PC-3 (cell line): ENCODE measurements around the gene ASAP3. TPM values are rescaled to one million over a fixed set of nuclear protein-coding genes. Genes with fewer than 3 reads are reported as not detected.

Experiments used
- ATAC-seq: fragments of 200-7000 bp; cut with Tn5 transposase; 2 replicates; pipeline ENCODE4 v1.9.1; 2020; ENCODE audit warnings: mild to moderate bottlenecking, moderate library complexity
- BruUV-seq: library from RNA; stranded (reverse); fragments of 400-500 nt; replicated peaks from 2 replicates; lab custom pipeline; 2021; lab: Mats Ljungman, UMichigan
- CTCF ChIA-PET: fragments of 300-600 bp; sonication (Branson Sonifier 250); formaldehyde crosslinking; loops from one replicate; lab custom pipeline; 2022; ENCODE audit warnings: antibody characterized with exemption; lab: Charles Lee
- POLR2A ChIA-PET: fragments of 300-600 bp; sonication (Branson Sonifier 250); formaldehyde crosslinking; loops from one replicate; lab custom pipeline; 2022; ENCODE audit warnings: antibody characterized with exemption; ENCODE audit not compliant: unreplicated experiment; lab: Charles Lee
- DNase-seq: peaks from one replicate; pipeline ENCODE4 v3.0.0-alpha.2; 2015
- H2AFZ ChIP-seq: fragments of 300-600 bp; sonication (generic); 2 replicates; pipeline ENCODE4 v1.6.0; 2016; ENCODE audit warnings: antibody characterized with exemption, low read length
- H3F3A ChIP-seq: fragments of 300-600 bp; sonication (generic); one replicate; pipeline ENCODE4 v1.6.0; 2017; ENCODE audit warnings: antibody characterized with exemption, low read length, control low read depth, mild to moderate bottlenecking; ENCODE audit not compliant: unreplicated experiment
- H3K27ac ChIP-seq: fragments of 300-600 bp; sonication (generic); 2 replicates; pipeline ENCODE4 v1.5.1; 2016; ENCODE audit warnings: mild to moderate bottlenecking, low read length
- H3K27me3 ChIP-seq: fragments of 300-600 bp; sonication (generic); 2 replicates; pipeline ENCODE4 v1.6.1; 2016; ENCODE audit warnings: low read length, mixed read lengths
- H3K36me3 ChIP-seq: fragments of 300-600 bp; sonication (generic); 2 replicates; pipeline ENCODE4 v1.6.1; 2016; ENCODE audit warnings: low read depth, mixed run types, low read length, mixed read lengths
- H3K4me1 ChIP-seq: fragments of 300-600 bp; sonication (generic); 2 replicates; pipeline ENCODE4 v1.5.1; 2016; ENCODE audit warnings: low read length; ENCODE audit not compliant: insufficient read depth
- H3K4me2 ChIP-seq: fragments of 300-600 bp; sonication (generic); 2 replicates; pipeline ENCODE4 v1.6.0; 2016; ENCODE audit warnings: low read length
- H3K4me3 ChIP-seq: fragments of 300-600 bp; sonication (generic); 2 replicates; pipeline ENCODE4 v1.5.1; 2016; ENCODE audit warnings: mild to moderate bottlenecking, low read length, mixed read lengths
- H3K79me2 ChIP-seq: fragments of 300-600 bp; sonication (generic); 2 replicates; pipeline ENCODE4 v1.6.1; 2017; ENCODE audit warnings: low read length, mixed read lengths
- H3K9ac ChIP-seq: fragments of 300-600 bp; sonication (generic); 2 replicates; pipeline ENCODE4 v1.6.0; 2016; ENCODE audit warnings: mild to moderate bottlenecking, low read length
- H3K9me2 ChIP-seq: fragments of 300-600 bp; sonication (generic); replicated peaks from 2 replicates; pipeline ENCODE4 v1.6.1; 2016; ENCODE audit warnings: mixed run types, low read length, mixed read lengths
- H3K9me3 ChIP-seq: fragments of 300-600 bp; sonication (generic); 2 replicates; pipeline ENCODE4 v1.6.1; 2016; ENCODE audit warnings: low read length, mixed read lengths
- H4K20me1 ChIP-seq: fragments of 300-600 bp; sonication (generic); 2 replicates; pipeline ENCODE4 v1.6.1; 2016; ENCODE audit warnings: low read length, mixed read lengths
- EZH2 ChIP-seq: fragments of 300-600 bp; sonication (generic); IDR thresholded peaks from one replicate; pipeline ENCODE4 v1.6.1; 2017; ENCODE audit warnings: antibody characterized with exemption, mild to moderate bottlenecking, low read length; ENCODE audit not compliant: unreplicated experiment
- EZH2phosphoT487 ChIP-seq: fragments of 300-600 bp; sonication (generic); IDR thresholded peaks from 2 replicates; pipeline ENCODE4 v1.6.1; 2018; ENCODE audit warnings: mild to moderate bottlenecking, antibody characterized with exemption, low read length, borderline replicate concordance
- intact Hi-C: fragments of 100-400 bp; cut with micrococcal nuclease; formaldehyde crosslinking; loops from 2 replicates; pipeline ENCODE4 v1.9.0; 2023
- total RNA-seq: library from RNA; depleted of rRNA; stranded (reverse); fragments of >200 nt; gene quantifications from 2 replicates; pipeline ENCODE4 v1.2.3, GENCODE V29; 2014
- TF ChIP-seq, protein P1 (sequence below): fragments of 300-600 bp; sonication (generic); conservative IDR thresholded peaks from 2 replicates; pipeline ENCODE4 v1.5.1; 2017; ENCODE audit warnings: antibody characterized with exemption, low read depth, mild to moderate bottlenecking, low read length

ASAP3 gene
- total RNA-seq, 1 experiment from 2014 or later: 12.8 TPM

DNA sequence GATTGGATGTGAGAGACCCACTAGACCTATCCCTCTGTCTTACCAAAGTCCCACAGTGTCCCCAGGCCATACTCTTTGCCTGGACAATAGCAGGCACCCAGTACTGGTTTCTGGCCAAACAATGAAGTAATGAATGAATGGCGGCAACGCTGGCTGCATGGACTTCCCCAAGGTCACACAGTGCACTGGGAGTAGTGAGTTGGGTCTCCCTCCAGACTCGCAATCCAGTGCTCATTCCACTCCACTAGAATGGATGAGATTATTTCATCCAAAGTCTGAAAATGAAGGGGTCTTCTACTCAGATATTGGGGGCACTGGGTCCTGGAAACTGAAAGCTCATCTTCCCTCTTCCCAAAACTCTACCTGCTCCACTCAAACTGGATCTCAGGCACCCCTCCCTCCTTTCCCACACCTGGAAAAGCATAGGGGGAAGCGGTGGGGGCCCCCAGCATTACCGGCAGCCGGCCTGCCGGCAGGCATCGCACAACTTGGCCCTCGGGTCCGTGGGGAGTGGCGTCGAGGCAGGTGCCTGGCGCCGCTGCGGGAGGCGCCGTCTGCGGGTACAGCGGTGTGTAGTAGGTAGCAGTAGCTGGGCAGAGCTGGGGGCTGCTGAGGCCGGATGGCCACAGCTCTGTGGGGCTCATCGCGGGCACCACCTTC is 46.2 kb upstream of the ASAP3 start:
- ATAC-seq: no peak
- TF ChIP-seq EZH2: no peak
- TF ChIP-seq, protein P1, sequence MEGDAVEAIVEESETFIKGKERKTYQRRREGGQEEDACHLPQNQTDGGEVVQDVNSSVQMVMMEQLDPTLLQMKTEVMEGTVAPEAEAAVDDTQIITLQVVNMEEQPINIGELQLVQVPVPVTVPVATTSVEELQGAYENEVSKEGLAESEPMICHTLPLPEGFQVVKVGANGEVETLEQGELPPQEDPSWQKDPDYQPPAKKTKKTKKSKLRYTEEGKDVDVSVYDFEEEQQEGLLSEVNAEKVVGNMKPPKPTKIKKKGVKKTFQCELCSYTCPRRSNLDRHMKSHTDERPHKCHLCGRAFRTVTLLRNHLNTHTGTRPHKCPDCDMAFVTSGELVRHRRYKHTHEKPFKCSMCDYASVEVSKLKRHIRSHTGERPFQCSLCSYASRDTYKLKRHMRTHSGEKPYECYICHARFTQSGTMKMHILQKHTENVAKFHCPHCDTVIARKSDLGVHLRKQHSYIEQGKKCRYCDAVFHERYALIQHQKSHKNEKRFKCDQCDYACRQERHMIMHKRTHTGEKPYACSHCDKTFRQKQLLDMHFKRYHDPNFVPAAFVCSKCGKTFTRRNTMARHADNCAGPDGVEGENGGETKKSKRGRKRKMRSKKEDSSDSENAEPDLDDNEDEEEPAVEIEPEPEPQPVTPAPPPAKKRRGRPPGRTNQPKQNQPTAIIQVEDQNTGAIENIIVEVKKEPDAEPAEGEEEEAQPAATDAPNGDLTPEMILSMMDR: no peak
- Histone ChIP-seq H2AFZ (peak overlapping the region; percentile 93), H3F3A (no peaks in the 10 kb centered on the region), H3K27me3 (no peaks in the 10 kb centered on the region), H3K4me2 (peak overlapping the region; percentile 97), H3K4me3 (peak overlapping the region; percentile 71), H3K9ac (peak overlapping the region; percentile 83), H4K20me1 (no peaks in the 10 kb centered on the region), H3K79me2 (peaks cover 15% of the 10 kb centered on the region), H3K9me2 (no peaks in the 10 kb centered on the region), H3K36me3 (no peaks in the 10 kb centered on the region), H3K4me1 (peaks cover 55% of the 10 kb centered on the region), H3K27ac (no peak overlapping the region), H3K9me3 (no peaks in the 10 kb centered on the region)
- intact Hi-C loops: no loop called here
- ChIA-PET POLR2A (no interaction called here), CTCF (no interaction called here)
- no TSS peak for BruUV-seq
- no peak for DNase-seq

DNA sequence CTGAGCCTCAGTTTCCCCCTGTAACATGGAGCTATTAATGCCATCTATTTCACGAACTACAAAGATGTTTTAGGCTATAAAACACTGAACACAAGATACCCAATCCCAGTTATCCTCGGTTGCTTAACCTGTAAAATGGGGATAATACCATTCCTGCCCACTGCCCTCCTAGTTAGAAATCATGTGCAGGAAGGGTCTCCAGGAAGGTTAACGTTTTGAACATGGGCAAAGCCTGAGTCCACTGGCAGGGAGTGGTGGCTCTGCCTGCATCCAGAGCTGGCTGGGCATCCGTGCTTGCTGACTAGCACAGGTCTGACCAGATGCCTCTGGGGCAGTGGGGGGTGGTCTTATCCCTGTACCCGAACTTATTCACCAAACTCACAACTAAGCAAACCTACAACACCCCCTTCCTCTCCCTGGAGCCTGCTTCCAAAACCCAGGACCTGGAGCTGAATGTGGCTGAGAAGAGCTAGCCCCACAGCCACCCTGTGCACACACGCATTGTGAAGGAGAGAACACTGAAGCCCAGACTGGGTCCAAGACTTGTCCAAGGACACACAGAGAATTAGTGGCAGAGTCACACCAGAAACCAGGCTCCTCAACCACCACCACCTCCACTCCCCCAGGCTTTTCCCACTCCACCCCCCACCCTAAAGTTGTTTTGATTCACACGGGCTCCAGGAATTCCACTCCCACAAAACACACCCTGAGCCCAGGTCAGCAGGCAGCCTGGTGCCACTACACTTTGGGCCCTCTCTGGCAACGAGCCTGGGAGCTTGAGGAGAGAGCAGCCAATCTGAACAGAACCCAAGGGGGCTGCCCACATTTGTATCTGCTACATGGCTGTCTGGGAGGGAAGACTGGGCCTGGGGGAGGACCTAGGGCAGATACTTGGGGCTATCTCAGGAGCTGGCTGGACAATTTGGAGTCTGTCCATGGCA is 45.4 kb upstream of the ASAP3 start:
- ATAC-seq (no peak), DNase-seq (peak; percentile 27)
- H3K4me3 ChIP-seq: peak overlapping the region; percentile 71
- H3K27ac ChIP-seq: no peak overlapping the region
- no peaks in the 10 kb centered on the region for H3F3A ChIP-seq
- no peaks in the 10 kb centered on the region for H3K9me2 ChIP-seq
- peak overlapping the region; percentile 83 for H3K9ac ChIP-seq
- TF ChIP-seq EZH2phosphoT487 (no peak), EZH2 (no peak)
- TF ChIP-seq, protein P1: no peak
- no peaks in the 10 kb centered on the region for H3K9me3 ChIP-seq
- H3K4me2 ChIP-seq: peak overlapping the region; percentile 97
- POLR2A ChIA-PET: no interaction called here
- no TSS peak for BruUV-seq
- peaks cover 15% of the 10 kb centered on the region for H3K79me2 ChIP-seq
- no peaks in the 10 kb centered on the region for H3K36me3 ChIP-seq
- no peaks in the 10 kb centered on the region for H4K20me1 ChIP-seq
- CTCF ChIA-PET: no interaction called here
- no peak overlapping the region for H2AFZ ChIP-seq
- no peaks in the 10 kb centered on the region for H3K27me3 ChIP-seq
- H3K4me1 ChIP-seq: peaks cover 63% of the 10 kb centered on the region
- intact Hi-C loops: no loop called here
